Measurements from ENCODE around the gene MAML2. TPM values are rescaled to one million over a fixed set of nuclear protein-coding genes. Genes with fewer than 3 reads are reported as not detected.

The MAML2 gene
- total RNA-seq, 6 experiments from 2014 or later, result 24.9 to 30.8 (median 28.3) TPM

DNA sequence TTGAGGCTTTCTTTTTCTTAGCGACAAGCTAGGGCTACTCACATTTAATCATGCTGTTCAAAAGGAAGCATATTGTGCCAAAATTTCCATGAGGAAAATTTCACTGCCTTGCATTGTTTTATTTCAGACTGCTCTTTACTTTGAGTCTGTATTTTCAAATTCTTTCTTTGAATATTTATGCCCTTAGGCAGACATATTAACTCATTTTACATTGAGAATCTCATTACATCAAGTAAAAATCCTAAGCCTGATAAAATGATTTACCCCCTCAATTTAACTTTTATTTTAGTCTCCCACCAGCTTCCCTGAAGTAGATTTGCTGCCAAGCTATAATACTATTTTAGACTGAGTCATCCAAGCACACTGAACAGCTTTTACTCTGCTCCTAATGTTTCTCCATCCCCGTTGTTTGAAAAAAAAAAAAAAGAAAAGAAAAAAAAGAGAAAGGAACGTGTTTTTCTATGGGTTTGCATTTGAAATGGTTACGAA, 229.8 kb downstream of the MAML2 start:
- TF ChIP-seq, protein P1, sequence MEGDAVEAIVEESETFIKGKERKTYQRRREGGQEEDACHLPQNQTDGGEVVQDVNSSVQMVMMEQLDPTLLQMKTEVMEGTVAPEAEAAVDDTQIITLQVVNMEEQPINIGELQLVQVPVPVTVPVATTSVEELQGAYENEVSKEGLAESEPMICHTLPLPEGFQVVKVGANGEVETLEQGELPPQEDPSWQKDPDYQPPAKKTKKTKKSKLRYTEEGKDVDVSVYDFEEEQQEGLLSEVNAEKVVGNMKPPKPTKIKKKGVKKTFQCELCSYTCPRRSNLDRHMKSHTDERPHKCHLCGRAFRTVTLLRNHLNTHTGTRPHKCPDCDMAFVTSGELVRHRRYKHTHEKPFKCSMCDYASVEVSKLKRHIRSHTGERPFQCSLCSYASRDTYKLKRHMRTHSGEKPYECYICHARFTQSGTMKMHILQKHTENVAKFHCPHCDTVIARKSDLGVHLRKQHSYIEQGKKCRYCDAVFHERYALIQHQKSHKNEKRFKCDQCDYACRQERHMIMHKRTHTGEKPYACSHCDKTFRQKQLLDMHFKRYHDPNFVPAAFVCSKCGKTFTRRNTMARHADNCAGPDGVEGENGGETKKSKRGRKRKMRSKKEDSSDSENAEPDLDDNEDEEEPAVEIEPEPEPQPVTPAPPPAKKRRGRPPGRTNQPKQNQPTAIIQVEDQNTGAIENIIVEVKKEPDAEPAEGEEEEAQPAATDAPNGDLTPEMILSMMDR (IDR thresholded peaks at IDR 0.05), result no peak
- Mint-ChIP-seq H3K4me1 (ENCODE audit: low read depth) (peaks cover 62% of the 10 kb centered on the region), H3K4me3 (peak overlapping the region; percentile 71), H3K9me3 (no peaks in the 10 kb centered on the region), H3K27ac (peak overlapping the region; percentile 84), H3K27me3 (ENCODE audit: insufficient read depth) (no peaks in the 10 kb centered on the region), H3K36me3 (ENCODE audit: low read depth) (peaks cover 28% of the 10 kb centered on the region)
- DNase-seq, result peak; percentile 60

DNA sequence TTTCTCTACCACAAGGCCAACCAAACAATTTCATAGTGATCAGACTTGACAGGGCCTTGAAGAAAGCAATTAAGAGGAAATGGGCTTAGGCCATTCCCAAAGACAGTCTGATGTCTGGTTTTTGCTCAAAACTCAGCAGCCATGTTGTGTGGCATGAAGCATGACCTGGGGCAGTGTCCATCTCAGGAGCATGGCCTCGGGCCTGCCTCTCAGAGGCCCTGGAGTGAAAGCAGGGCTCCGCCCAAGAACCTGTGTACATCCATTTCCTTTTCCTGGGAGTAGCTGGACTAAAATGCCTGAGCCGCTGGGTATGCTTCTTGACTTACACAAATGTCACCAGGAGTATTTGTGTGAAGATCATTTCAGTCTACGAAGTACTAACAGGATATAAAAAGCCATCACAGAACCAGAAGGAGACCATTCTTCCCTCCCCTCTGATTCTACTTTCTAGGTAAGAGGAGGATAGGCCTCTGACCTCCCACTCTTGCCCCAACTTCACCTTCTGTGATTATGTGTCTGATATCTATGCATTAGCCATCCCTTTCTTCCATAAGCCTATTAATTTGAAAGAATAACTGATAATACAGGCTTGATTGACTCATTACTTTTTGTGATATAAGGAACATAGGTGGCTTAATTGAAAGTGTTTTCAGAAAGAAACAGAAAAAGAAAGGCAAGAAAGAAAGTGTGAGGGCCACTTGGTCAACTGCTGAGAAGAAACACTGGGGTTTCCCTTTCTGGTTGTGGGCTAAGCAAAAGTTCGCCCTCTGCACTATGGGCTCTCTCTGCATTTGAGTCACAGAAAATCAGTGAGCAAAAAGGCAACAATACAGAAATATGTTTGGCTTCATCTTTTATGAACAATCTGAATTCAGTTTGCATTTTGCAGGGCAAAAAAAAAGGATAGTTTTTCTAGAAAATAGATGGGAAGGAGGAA, 230.5 kb downstream of the MAML2 start:
- peak overlapping the region; percentile 71 for H3K4me3 Mint-ChIP-seq
- peaks cover 32% of the 10 kb centered on the region; the same call in 1 of the 2 replicates for H3K36me3 Mint-ChIP-seq (ENCODE audit: low read depth)
- DNase-seq, result no peak
- H3K9me3 Mint-ChIP-seq, result no peaks in the 10 kb centered on the region
- peak overlapping the region; percentile 84 for H3K27ac Mint-ChIP-seq
- no peaks in the 10 kb centered on the region for H3K27me3 Mint-ChIP-seq (ENCODE audit: insufficient read depth)
- peaks cover 58% of the 10 kb centered on the region for H3K4me1 Mint-ChIP-seq (ENCODE audit: low read depth)
- TF ChIP-seq, protein P1 (IDR thresholded peaks at IDR 0.05), result no peak

DNA sequence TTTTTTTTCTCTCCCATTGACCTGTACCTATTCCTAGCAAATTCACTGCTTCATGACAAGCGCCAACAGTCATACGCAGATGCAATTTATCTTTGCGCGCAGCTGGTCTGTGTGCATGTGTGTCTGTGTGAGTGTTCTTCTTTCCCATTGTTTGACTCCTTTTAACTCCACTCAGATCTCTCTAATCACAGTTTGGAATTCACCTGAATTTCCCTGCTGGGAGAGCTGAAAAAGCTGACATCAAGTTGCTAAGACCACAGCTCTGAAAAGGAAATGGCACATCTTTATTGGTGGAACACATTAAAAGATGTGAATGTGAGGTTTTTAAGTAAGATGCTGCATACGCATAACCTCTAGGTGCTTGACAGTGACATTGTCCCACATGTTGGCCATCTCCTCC, 231.7 kb downstream of the MAML2 start:
- Mint-ChIP-seq H3K4me1 (ENCODE audit: low read depth) (peaks cover 58% of the 10 kb centered on the region), H3K27ac (no peak overlapping the region), H3K27me3 (ENCODE audit: insufficient read depth) (no peaks in the 10 kb centered on the region), H3K4me3 (no peak overlapping the region), H3K36me3 (ENCODE audit: low read depth) (peaks cover 25% of the 10 kb centered on the region; the same call in 1 of the 2 replicates), H3K9me3 (no peaks in the 10 kb centered on the region)
- no peak for DNase-seq
- TF ChIP-seq, protein P1 (IDR thresholded peaks at IDR 0.05), result no peak

DNA sequence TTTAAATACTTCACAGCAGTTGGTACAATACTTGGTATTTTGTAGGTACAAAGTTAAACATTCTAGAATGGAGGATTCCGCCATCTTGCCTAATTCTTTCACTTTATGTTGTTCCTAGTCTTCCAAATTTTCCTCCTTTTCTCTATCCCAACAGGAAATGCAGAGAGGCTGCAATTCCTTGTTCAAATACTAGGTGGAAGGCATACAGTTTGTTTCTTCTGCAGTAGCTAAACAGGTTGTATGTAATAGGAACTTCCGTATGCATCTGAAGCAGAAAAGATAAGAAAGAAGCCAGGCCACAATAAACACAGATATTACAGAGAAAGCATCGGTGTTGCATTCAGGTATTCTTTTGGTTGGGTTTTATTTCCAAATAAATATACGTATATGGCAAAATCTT, 232.7 kb downstream of the MAML2 start:
- no peak overlapping the region for H3K27ac Mint-ChIP-seq
- H3K4me1 Mint-ChIP-seq (ENCODE audit: low read depth), result peaks cover 58% of the 10 kb centered on the region
- TF ChIP-seq, protein P1 (IDR thresholded peaks at IDR 0.05), result no peak
- no peak overlapping the region for H3K4me3 Mint-ChIP-seq
- no peaks in the 10 kb centered on the region for H3K27me3 Mint-ChIP-seq (ENCODE audit: insufficient read depth)
- H3K36me3 Mint-ChIP-seq (ENCODE audit: low read depth), result peaks cover 21% of the 10 kb centered on the region
- H3K9me3 Mint-ChIP-seq, result no peaks in the 10 kb centered on the region
- DNase-seq, result no peak

DNA sequence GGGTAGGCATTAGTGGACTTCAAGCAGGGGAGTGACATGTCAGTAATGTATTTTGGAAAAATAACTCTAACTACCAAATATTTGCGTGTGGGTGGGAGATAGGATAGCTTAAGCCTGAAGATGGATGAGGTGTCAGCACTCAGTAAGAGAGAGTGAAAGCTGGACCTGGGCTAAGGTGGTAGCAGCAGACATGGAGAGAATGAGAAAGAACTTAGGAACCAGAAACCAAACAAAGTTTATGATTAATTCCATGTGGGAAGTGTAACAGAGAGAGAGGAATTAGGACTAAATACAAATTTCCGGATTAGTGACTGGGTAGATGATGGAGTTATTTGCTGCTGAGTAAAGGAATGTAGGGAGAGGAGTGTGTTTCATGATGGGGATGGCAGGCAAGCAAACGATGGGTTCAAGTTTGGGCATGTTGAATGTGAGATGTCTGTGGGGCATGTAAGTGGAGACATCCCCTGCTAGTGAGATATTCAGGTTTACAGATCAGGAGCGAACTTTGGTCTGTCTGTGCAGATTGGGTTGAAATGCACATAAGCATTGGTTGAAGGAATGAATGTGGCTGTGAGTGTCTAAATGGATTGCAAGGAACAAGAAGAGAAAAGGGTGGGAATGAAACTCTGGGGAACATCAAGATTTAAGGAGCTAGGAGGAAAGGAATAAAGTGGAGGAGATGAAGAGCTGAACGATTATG, 233.5 kb downstream of the MAML2 start:
- no peak for DNase-seq
- TF ChIP-seq, protein P1 (IDR thresholded peaks at IDR 0.05), result no peak
- peaks cover 58% of the 10 kb centered on the region for H3K4me1 Mint-ChIP-seq (ENCODE audit: low read depth)
- H3K36me3 Mint-ChIP-seq (ENCODE audit: low read depth), result peaks cover 16% of the 10 kb centered on the region
- no peaks in the 10 kb centered on the region for H3K9me3 Mint-ChIP-seq
- H3K4me3 Mint-ChIP-seq, result no peak overlapping the region
- no peaks in the 10 kb centered on the region for H3K27me3 Mint-ChIP-seq (ENCODE audit: insufficient read depth)
- no peak overlapping the region for H3K27ac Mint-ChIP-seq
